ENCODE results near the gene ITPKC.
"Not testable (repeated sequence)": the region's sequence is repeated elsewhere in the genome, so short reads cannot be mapped to it uniquely, and the experiment has no call there.

The ITPKC gene

GRCh38 chr19:40742477-40742876 lies 25.6 kb downstream of the ITPKC start:
- no peak for DNase-seq

GRCh38 chr19:40742886-40743285 lies 26.0 kb downstream of the ITPKC start:
- no peak for DNase-seq

GRCh38 chr19:40743926-40744325 lies 27.0 kb downstream of the ITPKC start:
- no peak for DNase-seq

GRCh38 chr19:40744554-40745401 lies 27.9 kb downstream of the ITPKC start:
- DNase-seq: peak in 1 of 2 donors; percentile 34

- DNase-seq: no peak
These were observed 28.5 kb downstream of the ITPKC start for GRCh38 chr19:40745402-40745780.

GRCh38 chr19:40747536-40747935 lies 30.6 kb downstream of the ITPKC start:
- DNase-seq: no peak

GRCh38 chr19:40750058-40750873 lies 33.4 kb downstream of the ITPKC start, which contains the start of gene ACTMAP:
ACTMAP (minus strand) TSS chr19:40750477; CDS start chr19:40749803, 674 bp downstream.
- peak; percentile 99 for DNase-seq

GRCh38 chr19:40750874-40751537 lies 34.1 kb downstream of the ITPKC start, which contains the start of gene SNRPA:
SNRPA (plus strand) TSS chr19:40751203; CDS start chr19:40751409, 206 bp downstream.
- peak; percentile 95 to 96 for DNase-seq

- DNase-seq: peak in 1 of 2 donors; percentile 27
These were observed 35.4 kb downstream of the ITPKC start for GRCh38 chr19:40752257-40752781.

- DNase-seq: peak; percentile 76 to 78
These were observed 37.8 kb downstream of the ITPKC start for GRCh38 chr19:40754611-40755247.

- DNase-seq: no peak
These were observed 38.3 kb downstream of the ITPKC start for GRCh38 chr19:40755248-40755624.

GRCh38 chr19:40755791-40756190 lies 38.9 kb downstream of the ITPKC start:
- no peak for DNase-seq

GRCh38 chr19:40756502-40757110 lies 39.7 kb downstream of the ITPKC start:
- DNase-seq: peak; percentile 45 to 51

- no peak for DNase-seq
These were observed 41.6 kb downstream of the ITPKC start for GRCh38 chr19:40758491-40758890.

- DNase-seq: no peak
These were observed 42.4 kb downstream of the ITPKC start for GRCh38 chr19:40759352-40759751.

- no peak for DNase-seq
These were observed 46.0 kb downstream of the ITPKC start for GRCh38 chr19:40762754-40763470.

- no peak for DNase-seq
These were observed 46.6 kb downstream of the ITPKC start for GRCh38 chr19:40763526-40763925.

GRCh38 chr19:40763963-40764362 lies 47.1 kb downstream of the ITPKC start:
- DNase-seq: no peak

- not testable (repeated sequence) for DNase-seq
These were observed 49.5 kb downstream of the ITPKC start for GRCh38 chr19:40766385-40766784.

GRCh38 chr19:40768869-40769268 lies 52.0 kb downstream of the ITPKC start:
- DNase-seq: no peak
